H1 (cell line): ENCODE data around the gene RNASE7. TPM values are rescaled to one million over a fixed set of nuclear protein-coding genes. Genes with fewer than 3 reads are reported as not detected.

Source experiments
- CTCF ChIA-PET: fragments of 300-600 bp; sonication (Branson Sonifier 250); formaldehyde crosslinking; loops from one replicate; lab custom pipeline; 2021; ENCODE audit not compliant: partially characterized antibody; lab: Charles Lee
- POLR2A ChIA-PET: fragments of 300-600 bp; sonication (Branson Sonifier 250); formaldehyde crosslinking; loops from one replicate; lab custom pipeline; 2021; ENCODE audit warnings: inconsistent platforms; ENCODE audit not compliant: partially characterized antibody; lab: Charles Lee
- DNase-seq, 2 experiments: peaks; one replicate each; pipeline versions ENCODE4 v3.0.0 to v3.0.0-alpha.2; 2010 to 2022; ENCODE audit warnings: low spot score in 2 of 2, low read depth in 1 of 2, mixed read lengths in 1 of 2
- FAIRE-seq: peaks from 2 replicates; lab custom pipeline; 2011; peaks lifted over from hg19 to GRCh38; lab: Jason Lieb, UNC
- H2AFZ ChIP-seq: 2 replicates; pipeline ENCODE4 v1.8.1; 2012; ENCODE audit warnings: low read length, inconsistent platforms
- H2AK5ac ChIP-seq: 2 replicates; pipeline ENCODE4 v1.6.1; 2013; ENCODE audit warnings: low read depth, low read length
- H2BK120ac ChIP-seq: replicated peaks from 2 replicates; pipeline ENCODE3; 2013; ENCODE audit warnings: low read depth, low read length, inconsistent platforms
- H2BK12ac ChIP-seq: 2 replicates; pipeline ENCODE4 v1.6.1; 2013; ENCODE audit warnings: low read depth, low read length
- H2BK15ac ChIP-seq: 2 replicates; pipeline ENCODE4 v1.6.1; 2013; ENCODE audit warnings: low read length
- H2BK20ac ChIP-seq: 2 replicates; pipeline ENCODE4 v1.6.1; 2013; ENCODE audit warnings: low read length
- H2BK5ac ChIP-seq: 2 replicates; pipeline ENCODE4 v1.6.1; 2013; ENCODE audit warnings: low read depth, low read length
- H3K14ac ChIP-seq: 2 replicates; pipeline ENCODE4 v1.6.1; 2013; ENCODE audit warnings: inconsistent platforms; ENCODE audit not compliant: insufficient read length
- H3K18ac ChIP-seq: 2 replicates; pipeline ENCODE4 v1.6.1; 2013; ENCODE audit warnings: low read length; ENCODE audit errors: extremely low read depth
- H3K23ac ChIP-seq: 2 replicates; pipeline ENCODE4 v1.6.1; 2013; ENCODE audit warnings: inconsistent platforms; ENCODE audit not compliant: insufficient read length
- H3K23me2 ChIP-seq: 2 replicates; pipeline ENCODE4 v1.6.1; 2013; ENCODE audit warnings: low read depth, low read length
- H3K27ac ChIP-seq: 2 replicates; pipeline ENCODE4 v1.6.1; 2011; ENCODE audit warnings: low read depth, low read length, inconsistent platforms
- H3K27me3 ChIP-seq, 4 experiments: replicated peaks in 1 of 4; 1 replicate in 1 of 4; 2 replicates in 3 of 4; pipeline versions ENCODE4 v1.6.1 to v1.8.1; 2011 to 2013; ENCODE audit warnings: low read length in 3 of 4, mild to moderate bottlenecking in 3 of 4, inconsistent platforms in 2 of 4, mixed read lengths in 2 of 4, moderate library complexity in 1 of 4; ENCODE audit not compliant: control insufficient read depth in 3 of 4, insufficient read depth in 3 of 4; ENCODE audit errors: extremely low read depth in 1 of 4
- H3K36me3 ChIP-seq, 4 experiments: 2 replicates each; pipeline versions ENCODE4 v1.6.1 to v1.8.1; 2011 to 2013; ENCODE audit warnings: mild to moderate bottlenecking in 4 of 4, low read length in 3 of 4, moderate library complexity in 2 of 4, control low read depth in 1 of 4, inconsistent platforms in 1 of 4; ENCODE audit not compliant: insufficient read depth in 4 of 4, control insufficient read depth in 2 of 4
- H3K4ac ChIP-seq: replicated peaks from 2 replicates; pipeline ENCODE3; 2013; ENCODE audit warnings: low read length, low read depth, mixed read lengths, inconsistent platforms; ENCODE audit not compliant: insufficient read length
- H3K4me1 ChIP-seq, 4 experiments: replicated peaks in 1 of 4; 1 replicate in 1 of 4; 2 replicates in 3 of 4; pipeline versions ENCODE4 v1.6.1 to v1.8.1; 2011 to 2013; ENCODE audit warnings: low read length in 3 of 4, inconsistent platforms in 2 of 4, mixed read lengths in 1 of 4; ENCODE audit not compliant: insufficient read depth in 4 of 4, control insufficient read depth in 3 of 4
- H3K4me2 ChIP-seq, 2 experiments: 2 replicates each; pipeline versions ENCODE4 v1.6.1 to v1.8.1; 2011 to 2013; ENCODE audit warnings: low read depth in 2 of 2, low read length in 2 of 2, control low read depth in 1 of 2, inconsistent platforms in 1 of 2, mild to moderate bottlenecking in 1 of 2; ENCODE audit not compliant: insufficient read depth in 1 of 2
- H3K4me3 ChIP-seq, 4 experiments: fragments of 200-600, 300-600 bp in 1 of 4; sonication (generic), shearing (Covaris generic), sonication (Bioruptor Twin) in 1 of 4; 2 replicates each; pipeline versions ENCODE4 v1.5.1 to v1.8.1; 2011 to 2016; ENCODE audit warnings: low read length in 4 of 4, low read depth in 3 of 4, control low read depth in 2 of 4, inconsistent platforms in 2 of 4, mild to moderate bottlenecking in 2 of 4, mixed read lengths in 1 of 4, moderate library complexity in 1 of 4; ENCODE audit not compliant: insufficient read depth in 2 of 4; ENCODE audit errors: extremely low read depth in 1 of 4
- H3K56ac ChIP-seq: replicated peaks from 2 replicates; pipeline ENCODE3; 2013; ENCODE audit warnings: low read depth, mild to moderate bottlenecking, mixed read lengths, low read length, inconsistent platforms; ENCODE audit not compliant: insufficient read length
- H3K79me1 ChIP-seq: 2 replicates; pipeline ENCODE4 v1.6.1; 2013; ENCODE audit warnings: low read depth, low read length, control low read depth
- H3K79me2 ChIP-seq, 2 experiments: 2 replicates each; pipeline versions ENCODE4 v1.6.1 to v1.8.1; 2012 to 2013; ENCODE audit warnings: low read length in 2 of 2, mild to moderate bottlenecking in 2 of 2, inconsistent platforms in 1 of 2; ENCODE audit not compliant: insufficient read depth in 2 of 2, control insufficient read depth in 1 of 2
- H3K9ac ChIP-seq, 4 experiments: replicated peaks in 1 of 4; 1 replicate in 1 of 4; 2 replicates in 3 of 4; pipeline versions ENCODE4 v1.6.1 to v1.8.1; 2011 to 2013; ENCODE audit warnings: low read depth in 3 of 4, low read length in 3 of 4, control low read depth in 2 of 4, mild to moderate bottlenecking in 2 of 4, moderate library complexity in 2 of 4, inconsistent platforms in 1 of 4; ENCODE audit errors: extremely low read depth in 1 of 4
- H3K9me3 ChIP-seq, 2 experiments: 2 replicates each; pipeline versions ENCODE4 v1.6.1 to v1.8.1; 2012 to 2013; ENCODE audit warnings: mild to moderate bottlenecking in 2 of 2, moderate library complexity in 2 of 2, control low read depth in 1 of 2, inconsistent platforms in 1 of 2, low read depth in 1 of 2, low read length in 1 of 2, mixed read lengths in 1 of 2; ENCODE audit not compliant: insufficient read depth in 2 of 2
- H4K20me1 ChIP-seq, 2 experiments: replicated peaks in 1 of 2; 2 replicates each; pipeline versions ENCODE3 to v1.8.1; 2011 to 2013; ENCODE audit warnings: inconsistent platforms in 2 of 2, low read length in 2 of 2, mild to moderate bottlenecking in 1 of 2; ENCODE audit not compliant: insufficient read depth in 2 of 2, control insufficient read depth in 1 of 2
- H4K5ac ChIP-seq: 2 replicates; pipeline ENCODE4 v1.6.1; 2013; ENCODE audit warnings: low read length, low read depth, mixed read lengths, inconsistent platforms; ENCODE audit not compliant: insufficient read length
- H4K8ac ChIP-seq: 2 replicates; pipeline ENCODE4 v1.8.0; 2013; ENCODE audit warnings: mild to moderate bottlenecking, moderate library complexity, low read length, inconsistent platforms; ENCODE audit not compliant: insufficient read depth; ENCODE audit errors: extremely low read depth
- H4K91ac ChIP-seq: replicated peaks from 2 replicates; pipeline ENCODE3; 2013; ENCODE audit warnings: low read length, mixed read lengths, inconsistent platforms; ENCODE audit not compliant: insufficient read length
- CHD1 ChIP-seq: IDR thresholded peaks from 2 replicates; pipeline ENCODE4 v1.6.1; 2012; ENCODE audit warnings: low read depth, low read length, improper control_type of control experiment
- EZH2 ChIP-seq: fragments of 200-600 bp; sonication (generic); IDR thresholded peaks from 2 replicates; pipeline ENCODE4 v1.7.1; 2012; ENCODE audit warnings: low read depth, mild to moderate bottlenecking, moderate library complexity, low read length, inconsistent platforms; ENCODE audit not compliant: severe bottlenecking
- KDM5A ChIP-seq: fragments of 200-600 bp; IDR thresholded peaks from 2 replicates; pipeline ENCODE4 v1.7.1; 2012; ENCODE audit warnings: mild to moderate bottlenecking, low read length, inconsistent platforms, mixed read lengths
- RXRA ChIP-seq: IDR thresholded peaks from 2 replicates; pipeline ENCODE4 v1.6.1; 2011; ENCODE audit warnings: low read depth, mild to moderate bottlenecking, low read length, moderate library complexity; ENCODE audit not compliant: insufficient read depth
- TBP ChIP-seq: IDR thresholded peaks from 2 replicates; pipeline ENCODE4 v1.6.1; 2011; ENCODE audit warnings: low read depth, low read length, improper control_type of control experiment
- WGBS, 2 experiments: shearing (Covaris generic) in 1 of 2; methylation state at CpG; one replicate each; pipeline versions ENCODE4 v1.1.6 to v1.1.7; 2013 to 2015; ENCODE audit warnings: low lambda C conversion rate in 2 of 2, mixed read lengths in 2 of 2, inconsistent platforms in 1 of 2, low coverage in 1 of 2, missing lambda C conversion rate in 1 of 2; ENCODE audit not compliant: insufficient replicate concordance in 2 of 2, insufficient coverage in 1 of 2, insufficient read length in 1 of 2; ENCODE audit errors: extremely low coverage in 1 of 2, missing lambda C conversion rate in 1 of 2; 5-methylcytosine and 5-hydroxymethylcytosine counted together
- polyA plus RNA-seq, 7 experiments: library from polyadenylated mRNA; depleted of rRNA in 3 of 7; stranded (reverse) in 5 of 7; unstranded in 2 of 7; fragments of >200 nt in 5 of 7; fragments of 200-250 nt in 2 of 7; gene quantifications; 1 replicate in 5 of 7; 2 replicates in 1 of 7; 4 replicates in 1 of 7; pipeline versions ENCODE4 v1.2.1 to v1.2.3, GENCODE V29; 2011 to 2013; ENCODE audit warnings: missing spikeins in 2 of 7, mixed read lengths in 2 of 7
- total RNA-seq: library from RNA; stranded (reverse); fragmentation: NEBNext Ultra II Directional; extraction: Animal tissue kit (Norgen Biotek cat#: 25700); gene quantifications from 2 replicates; pipeline ENCODE4 v1.2.1, GENCODE V29; 2021

RNASE7 gene
- total and polyA plus RNA-seq, 2 of the 8 experiments (the other 6 are each of a cell fraction or from before 2014, with no cell fraction given) = not detected

DNA sequence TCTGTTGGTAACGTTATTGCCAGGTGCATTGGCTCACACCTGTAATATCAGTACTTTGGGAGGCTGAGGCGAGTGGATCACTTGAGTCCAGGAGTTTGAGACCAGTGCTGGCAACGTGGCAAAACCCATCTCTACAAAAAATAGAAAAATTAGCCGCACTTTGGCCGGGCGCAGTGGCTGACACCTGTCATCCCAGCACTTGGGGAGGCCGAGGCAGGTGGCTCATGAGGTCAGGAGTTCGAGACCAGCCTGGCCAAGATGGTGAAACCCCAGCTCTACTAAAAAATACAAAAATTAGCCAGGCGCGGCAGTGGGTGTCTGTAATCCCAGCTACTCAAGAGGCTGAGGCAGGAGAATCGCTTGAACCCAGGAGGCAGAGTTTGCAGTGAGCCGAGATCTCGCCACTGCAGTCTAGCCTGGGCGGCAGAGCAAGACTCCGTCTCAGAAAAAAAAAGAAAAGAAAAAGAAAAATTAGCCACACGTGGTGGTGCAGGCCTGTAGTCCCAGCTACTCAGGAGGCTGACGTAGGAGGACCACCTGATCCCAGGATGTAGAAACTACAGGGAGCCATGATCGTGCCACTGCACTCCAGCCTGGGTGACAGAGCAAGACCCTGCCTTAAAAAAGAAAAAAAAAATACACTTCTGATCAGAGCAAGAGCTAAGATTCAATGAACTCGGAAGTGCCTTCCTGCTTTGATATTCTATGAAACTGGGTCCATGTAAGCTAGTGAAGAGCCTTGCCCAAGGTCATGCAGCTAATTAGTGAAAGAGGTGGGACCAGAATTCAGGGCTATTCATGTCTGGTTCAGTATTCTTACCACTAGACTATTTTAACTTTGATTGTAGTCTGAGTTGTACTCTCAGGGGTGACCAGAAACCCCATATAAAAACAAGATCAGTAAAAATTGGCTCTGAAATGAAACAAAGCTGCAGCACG is 11.3 kb downstream of the RNASE7 start:
- Histone ChIP-seq H3K14ac (no peak overlapping the region), H4K91ac (no peak overlapping the region), H2BK120ac (no peak overlapping the region), H2AFZ (no peak overlapping the region), H3K27me3 (no peaks in the 10 kb centered on the region; a peak in 1 of 7 replicates), H2BK5ac (no peak overlapping the region), H3K23me2 (no peaks in the 10 kb centered on the region), H2AK5ac (no peak overlapping the region), H3K56ac (no peak overlapping the region), H3K27ac (no peak overlapping the region), H3K9me3 (no peaks in the 10 kb centered on the region), H3K79me2 (no peaks in the 10 kb centered on the region), H4K5ac (no peak overlapping the region), H3K4me3 (no peak overlapping the region), H2BK15ac (no peak overlapping the region), H3K9ac (no peak overlapping the region), H4K8ac (no peak overlapping the region), H3K4me2 (no peak overlapping the region), H3K79me1 (no peaks in the 10 kb centered on the region), H3K4me1 (peaks cover 0 to 3% (median 0%) of the 10 kb centered on the region in 4 experiments; a peak in 2 of 7 replicates), H3K36me3 (no peaks in the 10 kb centered on the region), H3K18ac (no peak overlapping the region), H2BK20ac (no peak overlapping the region), H2BK12ac (no peak overlapping the region), H4K20me1 (no peaks in the 10 kb centered on the region), H3K23ac (no peak overlapping the region), H3K4ac (no peak overlapping the region)
- no peak for FAIRE-seq
- DNase-seq = no peak
- POLR2A ChIA-PET = interaction anchor here (0.8 to 1.2 kb wide), 3 partner anchors 18 to 36 kb away, joined by 3 to 4 read pairs (median 3); no protein-coding TSS in a partner anchor
- WGBS, 2 experiments = 85% methylated on average over 19 of the region's 20 CpGs; no CpG with 5 or more reads in 1 of the 2 experiments
- CTCF ChIA-PET = interaction anchor here (0.8 to 1.3 kb wide), 6 partner anchors 9 to 51 kb away, joined by 3 to 10 read pairs (median 3); no protein-coding TSS in a partner anchor
- TF ChIP-seq EZH2 = no peak
- no peak for TF ChIP-seq KDM5A
- TF ChIP-seq CHD1 = no peak
- no peak for TF ChIP-seq TBP
- no peak for TF ChIP-seq RXRA
